Activated gamma-delta T cell treated with Interleukin-2 at 50 U/mL for 16 hours (primary cell): ENCODE data around the gene TSSK3.
"Not testable (repeated sequence)": the region's sequence is repeated elsewhere in the genome, so short reads cannot be mapped to it uniquely, and the experiment has no call there.

Experiments
- DNase-seq: peaks from one replicate; pipeline ENCODE4 v3.0.0-alpha.2; 2020

The TSSK3 gene

GRCh38 chr1:32339363-32339978, 22.9 kb upstream of the TSSK3 start:
- DNase-seq: no peak

DNA sequence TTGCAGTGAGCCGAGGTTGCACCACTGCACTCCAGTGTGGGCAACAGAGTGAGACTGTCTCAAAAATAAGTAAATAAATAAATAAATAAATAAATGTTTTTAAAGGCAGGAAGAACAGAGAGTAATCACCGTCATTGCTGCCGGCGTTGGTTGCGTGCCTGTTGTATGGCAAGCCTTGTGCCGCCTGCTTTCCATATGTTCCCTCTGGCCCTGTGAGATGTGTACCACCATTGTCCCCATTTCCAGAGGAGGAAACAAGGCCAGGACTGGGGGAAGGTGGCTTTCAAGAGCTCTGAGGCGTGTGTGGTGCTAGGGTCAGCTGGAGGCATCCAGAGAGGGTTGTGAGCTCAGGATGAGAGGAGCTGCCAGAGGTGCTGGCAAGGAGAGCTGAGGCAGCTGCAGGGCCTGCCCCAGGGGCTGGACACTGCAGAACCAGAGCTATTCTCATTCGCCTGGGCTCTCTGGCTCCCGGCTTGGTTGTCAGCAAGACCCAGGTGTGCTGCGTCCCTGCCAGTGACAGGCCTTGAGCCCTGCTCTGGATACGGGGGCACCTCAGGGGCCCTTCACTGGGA, 21.1 kb upstream of the TSSK3 start:
- no peak for DNase-seq

GRCh38 chr1:32341971-32342370, 20.4 kb upstream of the TSSK3 start:
- DNase-seq: no peak

DNA sequence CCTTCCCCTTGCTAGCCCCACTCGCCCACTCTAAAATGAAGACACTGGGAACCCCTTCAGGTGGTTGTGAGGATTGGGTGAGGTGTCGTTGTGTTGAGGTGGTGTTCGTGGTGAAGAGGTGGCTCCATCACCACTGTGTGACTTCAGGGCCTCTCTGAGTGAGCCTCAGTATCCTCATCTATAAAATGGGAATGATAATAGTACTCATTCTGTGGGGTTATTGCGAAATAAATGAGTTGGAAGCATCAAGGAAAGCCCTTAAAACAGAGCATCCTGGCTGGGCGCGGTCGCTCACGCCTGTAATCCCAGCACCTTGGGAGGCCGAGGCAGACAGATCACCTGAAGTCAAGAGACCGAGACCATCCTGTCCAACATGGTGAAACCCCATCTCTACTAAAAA, 19.6 kb upstream of the TSSK3 start:
- no peak for DNase-seq

DNA sequence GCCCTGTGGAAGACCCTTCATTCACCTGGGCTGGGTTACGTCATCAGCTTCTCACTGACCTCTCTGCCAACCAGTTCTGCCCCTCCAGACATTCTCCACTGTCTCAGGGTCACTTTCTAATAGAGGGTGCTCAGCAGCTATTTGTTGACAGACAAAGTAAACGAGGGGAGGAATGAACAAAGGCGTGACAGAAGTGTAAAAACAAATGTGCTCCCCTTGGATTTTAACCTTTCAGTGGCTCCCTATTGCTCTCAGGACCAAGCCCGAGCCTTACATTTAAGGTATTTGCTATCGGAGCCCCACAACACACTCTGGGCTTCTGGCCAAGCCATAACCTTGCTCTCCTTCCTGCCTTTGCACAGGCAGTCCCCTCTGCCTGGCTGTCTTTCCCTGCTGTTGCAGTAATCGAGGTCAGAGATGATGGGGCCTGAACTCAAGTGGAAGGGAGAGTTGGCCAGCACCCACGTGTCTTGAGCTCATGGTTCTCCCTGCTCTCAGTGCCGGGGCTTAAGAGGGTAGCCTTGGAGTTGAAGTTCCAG, 17.0 kb upstream of the TSSK3 start:
- peak; percentile 39 for DNase-seq

DNA sequence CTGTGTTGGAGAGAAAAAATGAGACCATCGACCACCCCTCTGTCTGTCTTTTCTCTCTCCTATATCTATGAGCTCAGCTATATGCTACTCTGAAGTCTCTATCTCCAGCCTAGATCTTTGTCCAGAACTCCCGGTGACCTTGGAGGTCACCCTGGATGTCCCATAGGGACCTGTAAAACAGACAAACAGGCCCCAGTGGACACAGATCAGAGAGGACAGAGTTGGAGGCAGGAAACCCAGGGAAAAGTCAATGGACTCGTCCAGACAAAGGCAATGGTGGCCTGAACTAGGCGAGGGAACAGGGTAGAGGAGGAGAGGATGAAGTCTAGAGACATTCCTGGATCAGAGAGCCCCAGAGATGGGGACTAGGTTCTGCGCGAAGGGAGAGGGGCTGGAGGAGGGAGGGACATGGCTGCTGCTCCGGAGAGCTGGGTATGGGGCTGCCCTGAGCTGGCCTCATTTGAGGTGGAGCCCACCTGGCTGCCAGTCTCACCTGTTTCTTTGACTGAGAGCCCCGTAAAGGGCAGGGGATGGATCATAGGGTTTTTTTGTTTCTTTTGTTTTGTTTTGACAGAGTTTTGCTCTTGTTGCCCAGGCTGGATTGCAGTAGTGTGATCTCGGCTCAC, 15.7 kb upstream of the TSSK3 start:
- DNase-seq: no peak

DNA sequence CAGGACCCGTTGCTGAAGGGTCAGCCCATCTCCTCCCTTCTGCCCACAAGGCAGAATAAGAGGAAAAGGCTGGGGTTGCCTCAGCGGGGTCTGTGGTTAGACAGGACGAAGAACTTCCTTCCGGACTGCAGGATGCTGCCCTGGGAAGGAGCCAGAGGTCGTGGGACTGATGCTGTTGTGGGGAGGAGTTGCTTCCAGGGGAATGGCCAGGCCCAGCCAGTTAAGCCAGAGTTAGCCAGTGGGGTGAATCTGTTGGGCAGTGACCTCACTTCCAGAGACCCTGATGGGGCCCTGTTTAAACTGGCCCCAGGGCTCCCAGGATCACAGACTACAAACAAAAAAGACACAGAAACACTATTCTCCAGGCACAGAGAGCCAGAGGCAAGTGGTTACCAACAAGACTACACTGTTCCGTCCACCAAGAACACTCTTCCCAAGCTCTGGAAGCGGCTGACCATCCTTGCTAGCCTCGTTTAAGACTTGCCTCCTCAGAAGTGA, 13.1 kb upstream of the TSSK3 start:
- no peak for DNase-seq

DNA sequence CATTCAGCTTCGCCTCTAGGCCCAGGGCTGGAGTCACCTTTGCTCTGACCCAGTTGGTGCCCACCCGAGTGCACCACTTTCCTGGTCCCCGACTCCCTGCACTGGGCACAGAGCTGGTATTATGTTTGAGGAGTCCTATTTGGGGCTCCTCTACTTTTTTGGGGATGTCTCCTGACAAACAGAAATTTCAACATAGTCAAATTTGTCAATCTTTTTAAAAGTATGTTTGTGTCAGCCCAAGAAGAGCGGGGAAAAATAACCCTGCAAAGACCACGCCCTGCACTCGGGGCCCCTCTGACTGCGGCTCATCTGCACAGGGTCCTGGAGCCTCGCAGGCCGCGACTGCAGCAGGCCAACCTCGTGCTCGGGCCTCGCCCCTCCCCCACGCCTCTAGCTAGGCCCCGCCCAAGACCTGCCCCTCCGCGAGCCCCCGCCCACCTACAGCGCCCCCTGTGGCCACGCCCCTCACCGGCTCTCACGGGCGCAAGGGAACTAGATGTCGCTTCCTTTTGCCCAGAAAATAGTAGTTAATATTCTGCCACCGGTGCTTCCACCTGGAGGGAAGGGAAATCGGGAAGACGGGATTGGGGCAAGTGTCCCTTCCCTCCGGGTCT, 11.4 kb upstream of the TSSK3 start:
- no peak for DNase-seq

DNA sequence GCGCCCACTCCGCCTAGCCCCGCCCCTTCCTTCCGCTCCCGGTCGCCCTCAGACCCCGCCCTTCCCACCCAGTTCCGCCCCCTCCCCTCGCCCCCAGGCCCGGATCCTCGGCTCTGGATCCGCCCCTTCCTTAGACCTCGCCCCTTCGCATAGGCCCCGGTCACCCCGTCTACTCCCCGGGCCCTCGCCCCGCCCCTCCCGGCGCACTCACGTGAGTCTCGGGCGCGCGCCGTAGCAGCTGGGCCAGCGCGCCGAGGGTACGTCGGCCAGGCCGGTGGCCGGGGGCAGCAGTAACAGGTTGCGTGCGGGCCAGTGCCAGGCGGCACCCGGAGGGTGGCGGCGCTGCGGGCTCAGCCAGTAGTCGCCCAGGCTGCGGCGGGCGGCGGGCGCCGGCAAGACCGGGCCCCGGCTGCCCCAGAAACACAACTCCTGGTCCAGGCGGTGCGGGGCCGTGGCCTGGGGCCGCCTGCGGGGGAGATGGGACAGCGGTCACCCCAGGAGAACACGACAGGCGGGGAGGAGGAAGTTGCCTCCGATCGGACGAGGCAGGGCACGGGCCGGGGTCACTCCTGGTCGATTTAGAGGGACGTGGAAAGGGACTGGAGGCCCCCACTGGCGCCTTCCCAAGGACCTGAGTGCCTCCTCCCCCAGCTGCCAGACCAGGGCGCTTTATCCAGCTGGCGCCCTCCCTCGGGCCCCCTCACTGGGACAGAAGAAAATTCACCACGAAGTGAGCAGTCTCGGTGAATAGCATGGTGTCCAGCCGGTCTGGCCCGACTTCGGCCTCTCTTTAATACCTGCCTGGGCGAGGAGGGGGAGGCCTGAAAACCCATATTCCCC, 10.7 kb upstream of the TSSK3 start:
- DNase-seq: peak; percentile 90

- DNase-seq: no peak
Measured at GRCh38 chr1:32352239-32352745, 10.0 kb upstream of the TSSK3 start.

DNA sequence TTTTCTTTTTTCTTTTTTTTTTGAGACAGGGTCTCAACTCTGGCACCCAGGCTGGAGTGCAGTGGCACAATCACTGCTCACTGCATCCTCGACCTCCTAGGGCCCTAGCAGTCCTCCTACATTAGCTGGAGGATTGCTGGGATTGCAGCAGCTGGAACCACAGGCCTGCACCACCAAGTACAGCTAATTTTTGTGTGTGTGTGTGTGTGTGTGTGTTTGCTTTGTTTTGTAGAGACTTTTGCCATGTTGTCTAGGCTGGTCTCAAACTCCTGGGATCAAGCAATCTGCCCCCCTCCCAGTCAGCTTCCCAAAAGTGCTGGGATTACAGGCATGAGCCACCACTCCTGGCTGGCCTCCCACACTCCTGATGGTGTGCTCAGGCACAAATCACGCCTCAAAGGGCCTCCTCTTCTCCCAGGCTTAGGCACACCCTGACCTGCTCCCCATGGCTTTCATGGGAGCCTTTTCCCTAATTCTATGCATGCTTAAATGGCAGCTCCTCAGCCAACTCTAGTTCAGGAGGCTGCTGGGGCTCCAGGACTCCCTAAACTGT, 9.4 kb upstream of the TSSK3 start:
- DNase-seq: no peak

- DNase-seq: no peak
Measured at GRCh38 chr1:32353431-32353830, 8.9 kb upstream of the TSSK3 start.

DNA sequence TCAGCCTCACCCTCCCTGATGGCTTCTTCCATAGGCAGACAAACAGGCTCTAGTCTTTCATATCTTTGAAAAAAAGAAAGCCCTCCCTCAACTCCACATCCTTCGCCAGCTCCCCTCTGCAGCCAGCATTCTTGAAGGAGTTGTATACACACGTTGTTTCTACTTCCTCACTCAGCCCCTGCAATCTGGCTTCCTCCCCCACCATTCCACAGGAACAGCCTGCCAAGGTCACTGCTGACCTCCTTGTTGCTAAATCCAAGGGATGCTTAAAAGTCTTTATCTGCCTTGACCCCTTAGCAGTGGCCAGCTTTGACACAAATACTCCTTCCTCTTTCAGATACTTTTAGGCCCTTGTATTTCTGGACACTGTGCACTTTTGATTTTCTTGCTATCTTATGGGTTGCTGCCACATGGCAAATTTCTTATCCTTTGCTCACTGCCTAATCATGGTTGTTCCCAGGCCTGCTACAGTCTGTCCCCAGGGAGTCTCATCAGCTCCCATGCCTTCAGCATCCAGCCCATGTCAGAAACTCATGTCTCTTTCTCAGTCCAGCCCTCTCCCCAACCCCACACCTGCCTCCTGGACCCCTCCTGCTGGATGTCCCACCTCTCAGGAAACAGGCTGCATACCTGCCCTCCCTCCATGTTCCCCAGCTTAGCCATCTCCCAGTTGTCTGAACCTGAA, 8.3 kb upstream of the TSSK3 start:
- no peak for DNase-seq

- not testable (repeated sequence) for DNase-seq
Measured at GRCh38 chr1:32355778-32356177, 6.6 kb upstream of the TSSK3 start.

DNA sequence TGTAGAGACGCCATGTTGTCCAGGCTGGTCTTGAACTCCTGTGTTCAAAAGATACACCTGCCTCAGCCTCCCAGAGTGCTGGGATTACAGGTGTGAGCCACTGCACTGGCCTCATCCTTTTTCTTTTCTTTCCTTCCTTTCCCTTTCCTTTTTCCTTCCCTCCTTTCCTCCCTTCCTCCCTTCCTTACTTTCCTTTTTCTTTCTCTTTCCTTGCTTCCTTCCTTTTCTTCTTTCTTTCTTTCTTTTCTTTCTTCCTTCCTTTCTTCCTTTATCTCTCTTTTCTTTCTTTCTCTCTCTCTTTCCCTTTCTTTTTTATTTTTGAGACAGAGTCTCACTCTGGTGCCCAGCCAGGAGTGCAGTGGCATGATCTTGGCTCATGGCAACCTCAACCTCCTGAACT, 5.9 kb upstream of the TSSK3 start:
- DNase-seq: no peak

DNA sequence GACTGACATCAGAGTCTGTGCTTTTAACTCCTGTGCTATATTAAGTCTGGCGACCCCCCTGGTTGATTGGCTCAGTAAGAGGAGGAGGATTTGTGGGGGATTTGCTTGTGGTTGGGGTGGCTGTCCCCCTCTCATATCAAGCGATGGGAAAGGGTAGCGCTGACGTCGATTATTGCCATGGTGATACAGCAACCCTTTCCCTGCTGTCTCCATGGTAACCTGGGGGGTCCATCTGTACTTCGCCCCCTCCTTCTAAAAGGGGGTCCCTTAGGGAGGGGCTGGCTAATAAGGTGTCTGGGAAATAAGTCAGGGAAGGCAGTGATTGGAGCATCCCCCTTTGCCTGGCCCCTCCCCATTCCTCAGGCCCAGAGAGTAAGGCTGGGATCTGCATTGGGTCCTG, 4.7 kb upstream of the TSSK3 start:
- DNase-seq: no peak

- DNase-seq: no peak
Measured at GRCh38 chr1:32358435-32358834, 3.9 kb upstream of the TSSK3 start.

GRCh38 chr1:32361308-32361673, 1.0 kb upstream of the TSSK3 start:
- no peak for DNase-seq

- DNase-seq: no peak
Measured at GRCh38 chr1:32361674-32362473, 465 bp upstream of the TSSK3 start.

GRCh38 chr1:32363713-32364112, 1.4 kb downstream of the TSSK3 start:
- DNase-seq: no peak

GRCh38 chr1:32364836-32365235, 2.5 kb downstream of the TSSK3 start:
- DNase-seq: no peak
